ENCODE data around the gene CCDC148.

The CCDC148 gene

GRCh38 chr2:158395166-158395565 lies 61.4 kb downstream of the CCDC148 start:
- no peak for DNase-seq (ENCODE audit: low read depth)
- no peak overlapping the region for H3K4me3 ChIP-seq (ENCODE audit: low read depth, low read length)
- no peak for TF ChIP-seq CTCF (IDR thresholded peaks at IDR 0.05; ENCODE audit: low read depth, low read length)
- no peak for TF ChIP-seq MYC (IDR thresholded peaks at IDR 0.05; ENCODE audit: low read depth, low read length)
- no peak for TF ChIP-seq POLR2A (IDR thresholded peaks at IDR 0.05; ENCODE audit: extremely low read depth, insufficient read length)
- TF ChIP-seq, protein P1, sequence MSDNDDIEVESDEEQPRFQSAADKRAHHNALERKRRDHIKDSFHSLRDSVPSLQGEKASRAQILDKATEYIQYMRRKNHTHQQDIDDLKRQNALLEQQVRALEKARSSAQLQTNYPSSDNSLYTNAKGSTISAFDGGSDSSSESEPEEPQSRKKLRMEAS (IDR thresholded peaks at IDR 0.05; ENCODE audit: low read depth, low read length), result no peak

GRCh38 chr2:158394453-158394852 lies 62.1 kb downstream of the CCDC148 start:
- H3K4me3 ChIP-seq (ENCODE audit: low read depth, low read length), result no peak overlapping the region
- no peak for TF ChIP-seq MYC (IDR thresholded peaks at IDR 0.05; ENCODE audit: low read depth, low read length)
- TF ChIP-seq, protein P1 (IDR thresholded peaks at IDR 0.05; ENCODE audit: low read depth, low read length), result no peak
- no peak for TF ChIP-seq POLR2A (IDR thresholded peaks at IDR 0.05; ENCODE audit: extremely low read depth, insufficient read length)
- TF ChIP-seq CTCF (IDR thresholded peaks at IDR 0.05; ENCODE audit: low read depth, low read length), result no peak
- no peak for DNase-seq (ENCODE audit: low read depth)

GRCh38 chr2:158393886-158394285 lies 62.7 kb downstream of the CCDC148 start:
- TF ChIP-seq MYC (IDR thresholded peaks at IDR 0.05; ENCODE audit: low read depth, low read length) (no peak), POLR2A (IDR thresholded peaks at IDR 0.05; ENCODE audit: extremely low read depth, insufficient read length) (no peak), CTCF (IDR thresholded peaks at IDR 0.05; ENCODE audit: low read depth, low read length) (no peak)
- DNase-seq (ENCODE audit: low read depth), result no peak

GRCh38 chr2:158392687-158393086 lies 63.9 kb downstream of the CCDC148 start:
- DNase-seq (ENCODE audit: low read depth), result no peak
- no peak overlapping the region for H3K4me3 ChIP-seq (ENCODE audit: low read depth, low read length)
- TF ChIP-seq, protein P1 (IDR thresholded peaks at IDR 0.05; ENCODE audit: low read depth, low read length), result no peak
- TF ChIP-seq MYC (IDR thresholded peaks at IDR 0.05; ENCODE audit: low read depth, low read length) (no peak), CTCF (IDR thresholded peaks at IDR 0.05; ENCODE audit: low read depth, low read length) (no peak), POLR2A (IDR thresholded peaks at IDR 0.05; ENCODE audit: extremely low read depth, insufficient read length) (no peak)

More at GRCh38 chr2:158393886-158394285, 62.7 kb downstream of the CCDC148 start:
- H3K4me3 ChIP-seq (ENCODE audit: low read depth, low read length), result no peak overlapping the region

DNA sequence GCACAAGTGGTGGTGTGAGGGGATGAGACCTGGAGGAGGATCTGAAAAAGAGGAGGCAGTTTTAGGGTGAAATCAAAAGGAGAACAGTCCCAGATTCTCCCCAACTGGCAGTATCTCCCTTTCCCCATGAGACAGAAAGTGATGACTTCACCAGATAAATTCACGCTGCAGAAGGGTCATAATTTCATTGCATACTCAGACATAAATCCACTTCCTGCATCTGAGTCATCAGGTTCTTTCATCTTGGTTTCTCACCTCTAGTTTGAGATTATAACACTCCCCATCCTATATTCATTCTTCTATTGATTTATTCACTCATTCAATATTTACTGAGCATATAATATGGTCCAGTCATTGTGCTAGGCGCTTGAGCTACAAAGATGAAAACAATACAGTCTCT lies 64.7 kb downstream of the CCDC148 start:
- TF ChIP-seq MYC (IDR thresholded peaks at IDR 0.05; ENCODE audit: low read depth, low read length) (no peak), CTCF (IDR thresholded peaks at IDR 0.05; ENCODE audit: low read depth, low read length) (no peak), POLR2A (IDR thresholded peaks at IDR 0.05; ENCODE audit: extremely low read depth, insufficient read length) (no peak)
- TF ChIP-seq, protein P1 (IDR thresholded peaks at IDR 0.05; ENCODE audit: low read depth, low read length), result no peak
- H3K4me3 ChIP-seq (ENCODE audit: low read depth, low read length), result no peak overlapping the region
- peak; percentile 6 for DNase-seq (ENCODE audit: low read depth)

DNA sequence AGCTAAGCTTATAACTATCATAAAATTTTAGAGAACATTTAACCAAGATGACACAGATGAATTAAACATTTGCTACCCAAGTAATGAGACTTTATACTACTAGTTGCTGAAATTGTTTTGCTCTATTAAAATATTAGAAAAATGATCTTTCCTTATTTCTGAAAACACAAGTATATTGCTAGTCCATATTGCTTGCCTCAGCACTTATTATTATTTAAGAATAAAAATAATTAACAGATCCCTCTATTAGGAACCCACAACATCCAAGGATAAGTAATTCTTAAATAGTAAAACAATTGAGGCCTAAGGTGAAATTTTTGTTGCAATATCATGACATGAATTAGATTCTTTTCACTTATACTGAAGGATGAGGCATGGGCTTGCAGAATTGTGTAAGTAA lies 65.2 kb downstream of the CCDC148 start:
- no peak for DNase-seq (ENCODE audit: low read depth)
- no peak overlapping the region for H3K4me3 ChIP-seq (ENCODE audit: low read depth, low read length)
- TF ChIP-seq CTCF (IDR thresholded peaks at IDR 0.05; ENCODE audit: low read depth, low read length) (no peak), MYC (IDR thresholded peaks at IDR 0.05; ENCODE audit: low read depth, low read length) (no peak), POLR2A (IDR thresholded peaks at IDR 0.05; ENCODE audit: extremely low read depth, insufficient read length) (no peak)
- TF ChIP-seq, protein P1 (IDR thresholded peaks at IDR 0.05; ENCODE audit: low read depth, low read length), result no peak

Measured in NB4 (cell line).